ENCODE measurements around the gene MYLK. TPM values are rescaled to one million over a fixed set of nuclear protein-coding genes. Genes with fewer than 3 reads are reported as not detected.

The MYLK gene
- total RNA-seq, 2 donors from 2014 or later = 4.7 to 6.6 TPM

DNA sequence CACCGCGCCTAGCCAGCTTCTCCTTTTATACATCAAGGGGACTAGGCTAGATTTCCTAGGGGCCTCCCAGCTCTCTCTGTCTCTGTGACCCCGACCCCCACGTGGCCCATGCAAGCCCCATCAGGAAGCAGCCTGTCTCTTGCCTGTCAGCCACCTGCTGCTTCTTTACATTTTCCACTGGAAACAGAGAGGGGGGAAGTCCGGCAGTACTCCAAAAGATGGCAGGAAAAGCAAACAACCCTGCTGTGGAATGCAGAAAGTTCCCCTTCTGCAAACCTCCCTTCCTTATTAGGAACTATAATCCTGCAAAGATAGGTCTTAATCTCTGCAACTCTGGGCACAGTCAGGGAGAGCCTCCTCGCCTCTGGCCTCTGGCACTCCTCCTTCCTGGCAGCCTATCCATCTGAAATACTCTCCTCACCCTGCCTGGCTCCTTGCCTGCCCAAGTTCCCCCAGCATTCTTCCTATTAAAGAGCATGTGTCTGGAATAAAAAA, 251.9 kb downstream of the MYLK start:
- no peak overlapping the region for H3K4me3 Mint-ChIP-seq

DNA sequence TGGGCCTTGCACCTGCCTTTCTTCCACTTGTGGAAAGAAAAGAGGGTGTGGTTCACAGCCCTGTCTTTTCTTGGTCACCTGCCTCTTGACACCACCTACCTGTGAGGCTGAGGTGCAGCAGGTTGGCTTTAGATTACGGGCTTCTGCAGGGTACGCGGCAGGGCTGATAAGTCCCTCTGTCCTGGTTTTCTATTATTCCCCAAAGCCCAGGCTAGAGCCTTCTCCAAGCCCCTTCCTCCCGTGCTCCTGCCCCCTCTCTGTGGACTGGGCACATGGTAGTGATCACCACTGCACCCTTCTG, 254.4 kb downstream of the MYLK start:
- H3K9ac ChIP-seq (ENCODE audit: extremely low read depth, low read length, poor library complexity, severe bottlenecking) = no peak overlapping the region
- Mint-ChIP-seq H3K9me3 (no peaks in the 10 kb centered on the region), H3K27ac (no peak overlapping the region), H3K27me3 (ENCODE audit: insufficient read depth) (no peaks in the 10 kb centered on the region), H3K4me3 (no peak overlapping the region), H3K36me3 (ENCODE audit: low read depth) (peaks cover 6% of the 10 kb centered on the region), H3K4me1 (peaks cover 18% of the 10 kb centered on the region)
- H3K9me3 ChIP-seq (ENCODE audit: control insufficient read depth, low read length) = no peaks in the 10 kb centered on the region
- no peak overlapping the region for H3K27ac ChIP-seq (ENCODE audit: low read depth, low read length)
- TF ChIP-seq, protein P1, sequence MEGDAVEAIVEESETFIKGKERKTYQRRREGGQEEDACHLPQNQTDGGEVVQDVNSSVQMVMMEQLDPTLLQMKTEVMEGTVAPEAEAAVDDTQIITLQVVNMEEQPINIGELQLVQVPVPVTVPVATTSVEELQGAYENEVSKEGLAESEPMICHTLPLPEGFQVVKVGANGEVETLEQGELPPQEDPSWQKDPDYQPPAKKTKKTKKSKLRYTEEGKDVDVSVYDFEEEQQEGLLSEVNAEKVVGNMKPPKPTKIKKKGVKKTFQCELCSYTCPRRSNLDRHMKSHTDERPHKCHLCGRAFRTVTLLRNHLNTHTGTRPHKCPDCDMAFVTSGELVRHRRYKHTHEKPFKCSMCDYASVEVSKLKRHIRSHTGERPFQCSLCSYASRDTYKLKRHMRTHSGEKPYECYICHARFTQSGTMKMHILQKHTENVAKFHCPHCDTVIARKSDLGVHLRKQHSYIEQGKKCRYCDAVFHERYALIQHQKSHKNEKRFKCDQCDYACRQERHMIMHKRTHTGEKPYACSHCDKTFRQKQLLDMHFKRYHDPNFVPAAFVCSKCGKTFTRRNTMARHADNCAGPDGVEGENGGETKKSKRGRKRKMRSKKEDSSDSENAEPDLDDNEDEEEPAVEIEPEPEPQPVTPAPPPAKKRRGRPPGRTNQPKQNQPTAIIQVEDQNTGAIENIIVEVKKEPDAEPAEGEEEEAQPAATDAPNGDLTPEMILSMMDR (conservative IDR thresholded peaks at IDR 0.05) = peak; percentile 66
- H3K36me3 ChIP-seq (ENCODE audit: control insufficient read depth, insufficient read depth, low read length) = no peaks in the 10 kb centered on the region
- WGBS, 2 experiments (ENCODE audit: insufficient coverage in 1 of 2, insufficient read length in 1 of 2) = 93 to 94% methylated on average over 2 to 4 of the region's 4 CpGs
- peak; percentile 71 for DNase-seq
- no peaks in the 10 kb centered on the region for H3K4me1 ChIP-seq (ENCODE audit: control insufficient read depth, insufficient read depth, low read length)
- H3K4me3 ChIP-seq (ENCODE audit: low read length) = no peak overlapping the region
- H3K27me3 ChIP-seq (ENCODE audit: control insufficient read depth, insufficient read depth, low read length, poor library complexity, severe bottlenecking) = no peaks in the 10 kb centered on the region

More for the DNA sequence above, 251.9 kb downstream of the MYLK start:
- Histone ChIP-seq H3K27me3 (ENCODE audit: control insufficient read depth, insufficient read depth, low read length, poor library complexity, severe bottlenecking) (no peaks in the 10 kb centered on the region), H3K4me3 (ENCODE audit: low read length) (no peak overlapping the region), H3K9me3 (ENCODE audit: control insufficient read depth, low read length) (no peaks in the 10 kb centered on the region), H3K27ac (ENCODE audit: low read depth, low read length) (peak overlapping the region; percentile 22), H3K4me1 (ENCODE audit: control insufficient read depth, insufficient read depth, low read length) (peaks cover 7% of the 10 kb centered on the region), H3K9ac (ENCODE audit: extremely low read depth, low read length, poor library complexity, severe bottlenecking) (no peak overlapping the region), H3K36me3 (ENCODE audit: control insufficient read depth, insufficient read depth, low read length) (no peaks in the 10 kb centered on the region)
- Mint-ChIP-seq H3K27ac (peak overlapping the region; percentile 39), H3K4me1 (peaks cover 35% of the 10 kb centered on the region), H3K9me3 (no peaks in the 10 kb centered on the region), H3K36me3 (ENCODE audit: low read depth) (no peaks in the 10 kb centered on the region), H3K27me3 (ENCODE audit: insufficient read depth) (no peaks in the 10 kb centered on the region)
- WGBS, 2 experiments (ENCODE audit: insufficient coverage in 1 of 2, insufficient read length in 1 of 2) = 24 to 51% methylated on average over 4 to 6 of the region's 6 CpGs
- TF ChIP-seq, protein P1 (conservative IDR thresholded peaks at IDR 0.05) = no peak
- DNase-seq = no peak

DNA sequence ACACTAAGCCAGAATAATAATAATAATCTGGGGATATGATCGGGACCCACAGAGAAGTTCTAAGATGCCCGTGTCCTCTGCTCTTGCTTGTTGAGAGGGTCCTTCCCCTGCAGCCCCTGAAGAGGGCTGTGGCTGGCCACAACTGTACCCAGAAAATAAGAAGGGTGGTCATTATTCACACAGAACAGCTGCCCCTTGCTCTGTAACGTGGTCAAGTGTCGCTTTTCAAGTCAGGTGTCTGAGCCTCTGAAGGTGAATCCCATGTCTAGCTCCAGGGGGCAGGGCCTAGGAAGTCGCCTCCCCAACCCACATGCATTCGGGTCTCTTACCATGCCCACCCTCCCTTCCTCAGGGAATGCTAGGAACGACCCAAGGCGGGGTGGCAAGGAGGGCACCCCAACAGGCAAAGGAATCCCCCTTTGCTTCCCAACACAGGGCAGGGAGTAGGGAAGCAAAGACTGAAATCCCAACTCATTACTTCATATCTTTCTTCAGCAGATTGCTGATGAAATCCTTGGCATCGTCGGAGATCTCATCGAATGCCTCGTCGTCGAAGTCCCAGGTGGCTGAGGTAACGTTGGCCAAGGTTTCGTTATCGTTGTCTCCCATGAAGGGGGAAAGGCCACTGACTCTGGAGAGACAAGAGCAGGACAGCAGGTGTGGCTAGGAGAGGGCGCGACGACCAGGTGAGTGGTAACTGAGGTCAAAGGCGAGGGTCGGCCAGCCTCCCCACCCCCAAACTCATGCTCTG, 255.0 kb downstream of the MYLK start:
- no peaks in the 10 kb centered on the region for H3K4me1 ChIP-seq (ENCODE audit: control insufficient read depth, insufficient read depth, low read length)
- 94 to 97% methylated on average over 12 to 22 of the region's 22 CpGs for WGBS, 2 experiments (ENCODE audit: insufficient coverage in 1 of 2, insufficient read length in 1 of 2)
- Mint-ChIP-seq H3K27me3 (ENCODE audit: insufficient read depth) (no peaks in the 10 kb centered on the region), H3K4me3 (no peak overlapping the region), H3K27ac (no peak overlapping the region), H3K36me3 (ENCODE audit: low read depth) (peaks cover 6% of the 10 kb centered on the region), H3K4me1 (peaks cover 13% of the 10 kb centered on the region), H3K9me3 (no peaks in the 10 kb centered on the region)
- TF ChIP-seq, protein P1 (conservative IDR thresholded peaks at IDR 0.05) = no peak
- no peak overlapping the region for H3K27ac ChIP-seq (ENCODE audit: low read depth, low read length)
- DNase-seq = no peak
- H3K9ac ChIP-seq (ENCODE audit: extremely low read depth, low read length, poor library complexity, severe bottlenecking) = no peak overlapping the region
- no peaks in the 10 kb centered on the region for H3K9me3 ChIP-seq (ENCODE audit: control insufficient read depth, low read length)
- no peaks in the 10 kb centered on the region for H3K27me3 ChIP-seq (ENCODE audit: control insufficient read depth, insufficient read depth, low read length, poor library complexity, severe bottlenecking)
- H3K36me3 ChIP-seq (ENCODE audit: control insufficient read depth, insufficient read depth, low read length) = no peaks in the 10 kb centered on the region
- H3K4me3 ChIP-seq (ENCODE audit: low read length) = no peak overlapping the region

All from endodermal cell (in vitro differentiated cells).